ENCODE data around the gene DUSP23. TPM values are rescaled to one million over a fixed set of nuclear protein-coding genes. Genes with fewer than 3 reads are reported as not detected.

Gene DUSP23
- total and polyA plus RNA-seq, 10 of the 15 experiments (the other 5 are each of a cell fraction or from before 2014, with no cell fraction given) = 1.1 to 6.9 (median 4.1) TPM; not detected in 1

GRCh38 chr1:159780583-159781582 lies at the start of gene DUSP23 (continued):
- TF ChIP-seq SPI1 (IDR thresholded peaks at IDR 0.05; ENCODE audit: borderline replicate concordance, insufficient read depth, low read depth, low read length) = no peak; the same call in 1 of the 2 replicates
- TF ChIP-seq CHD2 (IDR thresholded peaks at IDR 0.05; ENCODE audit: borderline replicate concordance, low read depth, low read length) = no peak
- no peak for TF ChIP-seq IRF4 (IDR thresholded peaks at IDR 0.05; ENCODE audit: low read depth, low read length)
- TF ChIP-seq CBX3 (IDR thresholded peaks at IDR 0.05; ENCODE audit: borderline replicate concordance, low read depth) = no peak
- TF ChIP-seq, protein P1, sequence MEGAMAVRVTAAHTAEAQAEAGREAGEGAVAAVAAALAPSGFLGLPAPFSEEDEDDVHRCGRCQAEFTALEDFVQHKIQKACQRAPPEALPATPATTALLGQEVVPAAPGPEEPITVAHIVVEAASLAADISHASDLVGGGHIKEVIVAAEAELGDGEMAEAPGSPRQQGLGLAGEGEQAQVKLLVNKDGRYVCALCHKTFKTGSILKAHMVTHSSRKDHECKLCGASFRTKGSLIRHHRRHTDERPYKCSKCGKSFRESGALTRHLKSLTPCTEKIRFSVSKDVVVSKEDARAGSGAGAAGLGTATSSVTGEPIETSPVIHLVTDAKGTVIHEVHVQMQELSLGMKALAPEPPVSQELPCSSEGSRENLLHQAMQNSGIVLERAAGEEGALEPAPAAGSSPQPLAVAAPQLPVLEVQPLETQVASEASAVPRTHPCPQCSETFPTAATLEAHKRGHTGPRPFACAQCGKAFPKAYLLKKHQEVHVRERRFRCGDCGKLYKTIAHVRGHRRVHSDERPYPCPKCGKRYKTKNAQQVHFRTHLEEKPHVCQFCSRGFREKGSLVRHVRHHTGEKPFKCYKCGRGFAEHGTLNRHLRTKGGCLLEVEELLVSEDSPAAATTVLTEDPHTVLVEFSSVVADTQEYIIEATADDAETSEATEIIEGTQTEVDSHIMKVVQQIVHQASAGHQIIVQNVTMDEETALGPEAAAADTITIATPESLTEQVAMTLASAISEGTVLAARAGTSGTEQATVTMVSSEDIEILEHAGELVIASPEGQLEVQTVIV (IDR thresholded peaks at IDR 0.05; ENCODE audit: borderline replicate concordance, partially characterized antibody) = no peak
- peak; percentile 78 for TF ChIP-seq GATAD2B (conservative IDR thresholded peaks at IDR 0.05; ENCODE audit: low read depth)
- TF ChIP-seq, protein P2, sequence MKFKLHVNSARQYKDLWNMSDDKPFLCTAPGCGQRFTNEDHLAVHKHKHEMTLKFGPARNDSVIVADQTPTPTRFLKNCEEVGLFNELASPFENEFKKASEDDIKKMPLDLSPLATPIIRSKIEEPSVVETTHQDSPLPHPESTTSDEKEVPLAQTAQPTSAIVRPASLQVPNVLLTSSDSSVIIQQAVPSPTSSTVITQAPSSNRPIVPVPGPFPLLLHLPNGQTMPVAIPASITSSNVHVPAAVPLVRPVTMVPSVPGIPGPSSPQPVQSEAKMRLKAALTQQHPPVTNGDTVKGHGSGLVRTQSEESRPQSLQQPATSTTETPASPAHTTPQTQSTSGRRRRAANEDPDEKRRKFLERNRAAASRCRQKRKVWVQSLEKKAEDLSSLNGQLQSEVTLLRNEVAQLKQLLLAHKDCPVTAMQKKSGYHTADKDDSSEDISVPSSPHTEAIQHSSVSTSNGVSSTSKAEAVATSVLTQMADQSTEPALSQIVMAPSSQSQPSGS (IDR thresholded peaks at IDR 0.05; ENCODE audit: low read length) = no peak
- no peak for TF ChIP-seq JUNB (IDR thresholded peaks at IDR 0.05)
- no peak for TF ChIP-seq POLR2AphosphoS2 (IDR thresholded peaks at IDR 0.05; ENCODE audit: low read depth, low read length)
- no peak for TF ChIP-seq GABPA (IDR thresholded peaks at IDR 0.05; ENCODE audit: low read depth)
- 0 out of 2 replicates have a peak, but pooled peaks have one; percentile 21 for TF ChIP-seq BACH1 (IDR thresholded peaks at IDR 0.05; ENCODE audit: borderline replicate concordance)
- no peak for TF ChIP-seq ZSCAN29 (IDR thresholded peaks at IDR 0.05)
- no peak for TF ChIP-seq EZH2 (IDR thresholded peaks at IDR 0.05; ENCODE audit: borderline replicate concordance, control insufficient read depth, low read depth, low read length)
- peak; percentile 42; the same call in 1 of the 2 replicates for TF ChIP-seq CREM (IDR thresholded peaks at IDR 0.05; ENCODE audit: low read depth)
- TF ChIP-seq YY1 (IDR thresholded peaks at IDR 0.05; ENCODE audit: low read depth, low read length) = peak; percentile 43; the same call in 1 of the 2 replicates
- TF ChIP-seq PBX3 (IDR thresholded peaks at IDR 0.05; ENCODE audit: insufficient replicate concordance, low read depth, low read length) = peak; percentile 62
- TF ChIP-seq, protein P3, sequence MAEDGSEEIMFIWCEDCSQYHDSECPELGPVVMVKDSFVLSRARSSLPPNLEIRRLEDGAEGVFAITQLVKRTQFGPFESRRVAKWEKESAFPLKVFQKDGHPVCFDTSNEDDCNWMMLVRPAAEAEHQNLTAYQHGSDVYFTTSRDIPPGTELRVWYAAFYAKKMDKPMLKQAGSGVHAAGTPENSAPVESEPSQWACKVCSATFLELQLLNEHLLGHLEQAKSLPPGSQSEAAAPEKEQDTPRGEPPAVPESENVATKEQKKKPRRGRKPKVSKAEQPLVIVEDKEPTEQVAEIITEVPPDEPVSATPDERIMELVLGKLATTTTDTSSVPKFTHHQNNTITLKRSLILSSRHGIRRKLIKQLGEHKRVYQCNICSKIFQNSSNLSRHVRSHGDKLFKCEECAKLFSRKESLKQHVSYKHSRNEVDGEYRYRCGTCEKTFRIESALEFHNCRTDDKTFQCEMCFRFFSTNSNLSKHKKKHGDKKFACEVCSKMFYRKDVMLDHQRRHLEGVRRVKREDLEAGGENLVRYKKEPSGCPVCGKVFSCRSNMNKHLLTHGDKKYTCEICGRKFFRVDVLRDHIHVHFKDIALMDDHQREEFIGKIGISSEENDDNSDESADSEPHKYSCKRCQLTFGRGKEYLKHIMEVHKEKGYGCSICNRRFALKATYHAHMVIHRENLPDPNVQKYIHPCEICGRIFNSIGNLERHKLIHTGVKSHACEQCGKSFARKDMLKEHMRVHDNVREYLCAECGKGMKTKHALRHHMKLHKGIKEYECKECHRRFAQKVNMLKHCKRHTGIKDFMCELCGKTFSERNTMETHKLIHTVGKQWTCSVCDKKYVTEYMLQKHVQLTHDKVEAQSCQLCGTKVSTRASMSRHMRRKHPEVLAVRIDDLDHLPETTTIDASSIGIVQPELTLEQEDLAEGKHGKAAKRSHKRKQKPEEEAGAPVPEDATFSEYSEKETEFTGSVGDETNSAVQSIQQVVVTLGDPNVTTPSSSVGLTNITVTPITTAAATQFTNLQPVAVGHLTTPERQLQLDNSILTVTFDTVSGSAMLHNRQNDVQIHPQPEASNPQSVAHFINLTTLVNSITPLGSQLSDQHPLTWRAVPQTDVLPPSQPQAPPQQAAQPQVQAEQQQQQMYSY (CRISPR knock-in tag; IDR thresholded peaks at IDR 0.05) = no peak
- TF ChIP-seq ATF7 (IDR thresholded peaks at IDR 0.05; ENCODE audit: low read depth) = 0 out of 2 replicates have a peak, but pooled peaks have one; percentile 36
- TF ChIP-seq RUNX3 (IDR thresholded peaks at IDR 0.05; ENCODE audit: low read length) = no peak
- peak; percentile 72 for TF ChIP-seq NR2F1 (conservative IDR thresholded peaks at IDR 0.05)
- peak; percentile 93 for TF ChIP-seq IKZF1 (conservative IDR thresholded peaks at IDR 0.05)

Measured in GM12878 (cell line).